HCT116 (cell line): ENCODE data around the gene FAM78B. TPM values are rescaled to one million over a fixed set of nuclear protein-coding genes. Genes with fewer than 3 reads are reported as not detected.

ENCODE experiments used
- ATAC-seq: fragments of 200-7000 bp; cut with Tn5 transposase; 2 replicates; pipeline ENCODE4 v1.9.1; 2020; ENCODE audit warnings: mild to moderate bottlenecking, moderate library complexity
- BruUV-seq: library from RNA; stranded (reverse); fragments of 400-500 nt; replicated peaks from 2 replicates; lab custom pipeline; 2021; lab: Mats Ljungman, UMichigan
- CTCF ChIA-PET: fragments of 300-600 bp; sonication (Branson Sonifier 250); formaldehyde crosslinking; loops from one replicate; lab custom pipeline; 2021; ENCODE audit warnings: antibody characterized with exemption; lab: Charles Lee
- POLR2A ChIA-PET: fragments of 300-600, 350-600 bp; sonication (Branson Sonifier 250); formaldehyde crosslinking; loops from one replicate; lab custom pipeline; 2021; ENCODE audit warnings: antibody characterized with exemption; lab: Charles Lee
- RAD21 ChIA-PET, 2 experiments: fragments of 300-600 bp; sonication (Branson Sonifier 250); formaldehyde crosslinking; loops; one replicate each; lab custom pipeline; 2023; ENCODE audit warnings: low total read pairs in 2 of 2; ENCODE audit not compliant: uncharacterized antibody in 2 of 2, unreplicated experiment in 2 of 2, low non-redundant PET in 1 of 2; lab: Charles Lee
- DNase-seq: peaks from one replicate; pipeline ENCODE4 v3.0.0-alpha.2; 2010; ENCODE audit warnings: low read depth, low spot score
- H2AFZ ChIP-seq: fragments of 200-600 bp; shearing (Covaris generic), sonication (generic); 2 replicates; pipeline ENCODE4 v1.6.1; 2017; ENCODE audit warnings: low read depth, mixed run types, mixed read lengths, antibody characterized with exemption, low read length; ENCODE audit not compliant: poor library complexity, severe bottlenecking
- H3K27ac ChIP-seq: 2 replicates; pipeline ENCODE4 v1.5.1; 2012; ENCODE audit warnings: low read depth, low read length
- H3K27me3 ChIP-seq: fragments of 200-600 bp; sonication (generic); 2 replicates; pipeline ENCODE4 v1.6.1; 2016; ENCODE audit warnings: mixed run types, low read length, mixed read lengths; ENCODE audit not compliant: insufficient read depth
- H3K36me3 ChIP-seq, 2 experiments: fragments of 200-500 bp in 1 of 2; fragments of 200-600 bp in 1 of 2; sonication (Bioruptor generic) in 1 of 2; sonication (generic) in 1 of 2; 2 replicates each; pipeline versions ENCODE4 v1.5.1 to v1.6.1; 2014 to 2016; ENCODE audit warnings: low read length in 2 of 2, inconsistent platforms in 1 of 2, mixed read lengths in 1 of 2, mixed run types in 1 of 2; ENCODE audit not compliant: insufficient read depth in 2 of 2, control insufficient read depth in 1 of 2
- H3K4me1 ChIP-seq, 2 experiments: fragments of 200-600 bp in 1 of 2; sonication (generic) in 1 of 2; 2 replicates each; pipeline versions ENCODE4 v1.5.1 to v1.6.1; 2012 to 2017; ENCODE audit warnings: low read length in 2 of 2, inconsistent platforms in 1 of 2, mild to moderate bottlenecking in 1 of 2, mixed read lengths in 1 of 2, mixed run types in 1 of 2, moderate library complexity in 1 of 2; ENCODE audit not compliant: insufficient read depth in 2 of 2, control insufficient read depth in 1 of 2
- H3K4me2 ChIP-seq: fragments of 200-600 bp; sonication (generic); 2 replicates; pipeline ENCODE4 v1.6.1; 2017; ENCODE audit warnings: mixed run types, low read length, mixed read lengths
- H3K4me3 ChIP-seq, 2 experiments: fragments of 200-600 bp in 1 of 2; sonication (generic) in 1 of 2; replicated peaks in 1 of 2; 2 replicates each; pipeline ENCODE4 v1.5.1; 2011 to 2016; ENCODE audit warnings: low read length in 2 of 2, control low read depth in 1 of 2, low read depth in 1 of 2, mild to moderate bottlenecking in 1 of 2, mixed read lengths in 1 of 2, mixed run types in 1 of 2
- H3K79me2 ChIP-seq: fragments of 200-600 bp; sonication (generic); 2 replicates; pipeline ENCODE4 v1.6.1; 2017; ENCODE audit warnings: mild to moderate bottlenecking, mixed run types, low read length, moderate library complexity, mixed read lengths; ENCODE audit not compliant: insufficient read depth
- H3K9ac ChIP-seq: fragments of 200-600 bp; sonication (generic); 2 replicates; pipeline ENCODE4 v1.6.1; 2016; ENCODE audit warnings: low read length, mixed read lengths
- H3K9me2 ChIP-seq: fragments of 200-600 bp; sonication (generic), shearing (Covaris generic); 2 replicates; pipeline ENCODE4 v1.6.1; 2017; ENCODE audit warnings: mixed run types, mild to moderate bottlenecking, moderate library complexity; ENCODE audit not compliant: insufficient read depth
- H3K9me3 ChIP-seq, 2 experiments: fragments of 200-500 bp in 1 of 2; fragments of 200-600 bp in 1 of 2; sonication (Bioruptor generic) in 1 of 2; sonication (generic) in 1 of 2; 2 replicates each; pipeline ENCODE4 v1.6.1; 2014 to 2017; ENCODE audit warnings: low read length in 2 of 2, mixed read lengths in 2 of 2, inconsistent platforms in 1 of 2, low read depth in 1 of 2, mild to moderate bottlenecking in 1 of 2, mixed run types in 1 of 2, moderate library complexity in 1 of 2; ENCODE audit not compliant: control insufficient read depth in 1 of 2, insufficient read depth in 1 of 2
- H4K20me1 ChIP-seq: fragments of 200-600 bp; sonication (generic), shearing (Covaris generic); 2 replicates; pipeline ENCODE4 v1.6.1; 2017; ENCODE audit warnings: mixed run types, mild to moderate bottlenecking, moderate library complexity; ENCODE audit not compliant: insufficient read depth
- CTCF ChIP-seq, 3 experiments: fragments of 200-600 bp in 1 of 3; sonication (generic) in 1 of 3; IDR thresholded peaks in 2 of 3; conservative IDR thresholded peaks in 1 of 3; 2 replicates each; pipeline ENCODE4 v1.5.1; 2012 to 2017; ENCODE audit warnings: low read depth in 2 of 3, low read length in 2 of 3, antibody characterized with exemption in 1 of 3, borderline replicate concordance in 1 of 3, control low read depth in 1 of 3, mild to moderate bottlenecking in 1 of 3, mixed read lengths in 1 of 3, mixed run types in 1 of 3, moderate library complexity in 1 of 3; ENCODE audit not compliant: insufficient read depth in 1 of 3
- ELF1 ChIP-seq: IDR thresholded peaks from 2 replicates; pipeline ENCODE4 v1.6.1; 2012; ENCODE audit warnings: low read depth, borderline replicate concordance
- EZH2 ChIP-seq: fragments of 200-600 bp; sonication (generic); IDR thresholded peaks from 2 replicates; pipeline ENCODE4 v1.6.1; 2017; ENCODE audit warnings: antibody characterized with exemption, mixed run types
- FOSL1 ChIP-seq: IDR thresholded peaks from 2 replicates; pipeline ENCODE4 v1.6.1; 2012; ENCODE audit warnings: low read depth
- JUND ChIP-seq: IDR thresholded peaks from 2 replicates; pipeline ENCODE4 v1.6.1; 2012
- POLR2A ChIP-seq: IDR thresholded peaks from 2 replicates; pipeline ENCODE4 v1.7.0; 2011; ENCODE audit warnings: borderline replicate concordance; ENCODE audit not compliant: insufficient read depth, insufficient read length; ENCODE audit errors: extremely low read depth
- SIN3A ChIP-seq: IDR thresholded peaks from 2 replicates; pipeline ENCODE4 v1.6.1; 2012; ENCODE audit warnings: low read depth
- SRF ChIP-seq: IDR thresholded peaks from 2 replicates; pipeline ENCODE4 v1.6.1; 2012; ENCODE audit warnings: low read depth
- TCF7L2 ChIP-seq: IDR thresholded peaks from 2 replicates; pipeline ENCODE4 v1.7.0; 2011; ENCODE audit warnings: borderline replicate concordance, inconsistent platforms; ENCODE audit not compliant: insufficient read depth, insufficient read length; ENCODE audit errors: extremely low read depth
- YY1 ChIP-seq: IDR thresholded peaks from 2 replicates; pipeline ENCODE4 v1.6.1; 2011; ENCODE audit warnings: low read length, low read depth, moderate library complexity, mild to moderate bottlenecking; ENCODE audit not compliant: insufficient replicate concordance; ENCODE audit errors: extremely low read depth
- ZBTB33 ChIP-seq: IDR thresholded peaks from 2 replicates; pipeline ENCODE4 v1.6.1; 2011; ENCODE audit warnings: mild to moderate bottlenecking, low read length, moderate library complexity; ENCODE audit not compliant: insufficient replicate concordance; ENCODE audit errors: extremely low read depth
- ZFX ChIP-seq: fragments of 450-650 bp; IDR thresholded peaks from 2 replicates; pipeline ENCODE4 v1.6.1; 2017
- ZNF274 ChIP-seq: fragments of 200-500 bp; sonication (Bioruptor generic); IDR thresholded peaks from 2 replicates; pipeline ENCODE4 v1.6.1; 2014; ENCODE audit warnings: mild to moderate bottlenecking, low read depth, low read length, inconsistent platforms
- intact Hi-C: fragments of 100-400 bp; cut with micrococcal nuclease; formaldehyde crosslinking; loops from 2 replicates; pipeline ENCODE4 v1.10.0; 2022
- total RNA-seq: library from RNA; stranded (reverse); gene quantifications from one replicate; pipeline ENCODE4 v1.2.1, GENCODE V29; 2021; ENCODE audit not compliant: unreplicated experiment
- TF ChIP-seq, protein P1 (sequence below): IDR thresholded peaks from 2 replicates; pipeline ENCODE4 v1.6.1; 2012

FAM78B gene
- total RNA-seq, 1 experiment from 2014 or later: 1.4 TPM

DNA sequence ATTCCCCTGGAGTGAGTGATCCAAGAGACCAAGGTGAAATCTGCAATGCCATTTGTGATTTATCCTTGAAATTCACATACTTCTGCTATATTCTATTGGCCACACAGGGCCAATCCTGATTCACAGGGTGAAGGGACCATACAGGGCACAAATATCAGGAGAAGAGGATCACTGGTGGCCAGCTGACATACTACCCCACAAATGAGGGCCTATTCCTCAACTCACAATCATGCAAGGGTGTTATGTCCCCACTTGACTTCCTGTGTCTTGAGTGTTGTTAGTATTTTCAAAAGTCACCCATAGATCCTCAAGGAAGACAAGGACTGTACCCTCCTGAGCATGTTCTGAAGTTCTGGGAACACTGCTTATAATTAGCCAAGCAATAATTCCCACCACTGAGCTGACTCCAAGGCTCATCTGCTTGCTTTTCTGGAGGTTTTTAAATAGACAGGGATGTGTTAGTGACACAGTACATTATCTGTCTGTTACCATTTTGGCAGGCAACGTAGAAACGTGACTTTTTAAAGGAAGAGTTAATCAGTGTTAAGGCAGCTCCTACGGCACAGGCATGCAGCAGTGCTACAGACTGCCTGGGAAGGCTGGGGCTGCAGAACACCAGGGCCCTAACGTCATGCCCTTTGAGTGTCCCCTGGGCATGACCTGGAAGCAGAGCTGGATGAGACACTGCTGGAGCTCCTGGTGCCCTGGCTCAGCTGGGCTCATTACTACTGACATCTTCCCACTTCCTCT is 137.4 kb downstream of the FAM78B start:
- ChIA-PET POLR2A (no interaction called here), CTCF (no interaction called here), RAD21 (no interaction called here)
- DNase-seq: no peak
- Histone ChIP-seq H3K9me2 (no peaks in the 10 kb centered on the region), H3K4me3 (no peak overlapping the region), H3K9ac (no peak overlapping the region), H4K20me1 (no peaks in the 10 kb centered on the region), H3K9me3 (no peaks in the 10 kb centered on the region), H3K27me3 (peaks cover 48% of the 10 kb centered on the region), H3K36me3 (no peaks in the 10 kb centered on the region)
- TF ChIP-seq ELF1 (no peak), POLR2A (no peak), YY1 (no peak), ZFX (no peak), EZH2 (no peak)
- TF ChIP-seq, protein P1, sequence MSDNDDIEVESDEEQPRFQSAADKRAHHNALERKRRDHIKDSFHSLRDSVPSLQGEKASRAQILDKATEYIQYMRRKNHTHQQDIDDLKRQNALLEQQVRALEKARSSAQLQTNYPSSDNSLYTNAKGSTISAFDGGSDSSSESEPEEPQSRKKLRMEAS: no peak
- TF ChIP-seq, all 23 proteins: peak for 0
- no peak overlapping the region for H2AFZ ChIP-seq
- intact Hi-C loops: no loop called here
- no peak overlapping the region for H3K27ac ChIP-seq
- no peak for ATAC-seq
- H3K4me1 ChIP-seq: no peaks in the 10 kb centered on the region
- no peak overlapping the region for H3K4me2 ChIP-seq
- no TSS peak for BruUV-seq
- H3K79me2 ChIP-seq: no peaks in the 10 kb centered on the region

GRCh38 chr1:166026555-166026954 is 140.2 kb downstream of the FAM78B start:
- no peak overlapping the region for H2AFZ ChIP-seq
- CTCF ChIA-PET: no interaction called here
- POLR2A ChIA-PET: no interaction called here
- peaks cover 76% of the 10 kb centered on the region for H3K27me3 ChIP-seq
- no peak overlapping the region for H3K27ac ChIP-seq
- no peak for TF ChIP-seq POLR2A
- TF ChIP-seq JUND: no peak
- no peak for TF ChIP-seq SIN3A
- no peak for TF ChIP-seq FOSL1
- no peak for TF ChIP-seq ELF1
- TF ChIP-seq YY1: no peak
- no peak for TF ChIP-seq CTCF (IDR thresholded peaks at IDR 0.05 in 2 of 3, conservative IDR thresholded peaks at IDR 0.05 in 1 of 3; ENCODE audit: borderline replicate concordance in 1 of 3, insufficient read depth in 1 of 3, low read depth in 2 of 3, low read length in 2 of 3)
- no peak for TF ChIP-seq ZNF274
- no peak for TF ChIP-seq TCF7L2
- no peak for TF ChIP-seq ZFX
- TF ChIP-seq ZBTB33: no peak
- TF ChIP-seq, protein P1: no peak
- no peak for TF ChIP-seq SRF
- no peaks in the 10 kb centered on the region for H3K9me2 ChIP-seq
- DNase-seq: no peak
- H4K20me1 ChIP-seq: no peaks in the 10 kb centered on the region
- no peaks in the 10 kb centered on the region for H3K36me3 ChIP-seq
- H3K79me2 ChIP-seq: no peaks in the 10 kb centered on the region
- no peak overlapping the region for H3K9ac ChIP-seq
- no peaks in the 10 kb centered on the region for H3K4me1 ChIP-seq
- BruUV-seq: no TSS peak
- intact Hi-C loops: no loop called here
- no peak overlapping the region for H3K4me3 ChIP-seq
- RAD21 ChIA-PET: no interaction called here
- H3K9me3 ChIP-seq: no peaks in the 10 kb centered on the region
- ATAC-seq: no peak
- H3K4me2 ChIP-seq: no peak overlapping the region
